Naive thymus-derived CD8-positive, alpha-beta T cell (primary cell): ENCODE results near the gene ALKBH5. TPM values are rescaled to one million over a fixed set of nuclear protein-coding genes. Genes with fewer than 3 reads are reported as not detected.

Experiments used
- polyA plus RNA-seq, 3 donors: library from polyadenylated mRNA; unstranded; fragments of 300-500 nt; fragmentation: Illumina TruSeq; gene quantifications; one replicate each; pipeline ENCODE4 v1.2.3, GENCODE V29; 2021
- total RNA-seq, 8 experiments: library from RNA in 2 of 8; stranded (reverse) in 2 of 8; gene quantifications; one replicate each; pipeline ENCODE4 v1.2.3 and lab custom pipeline; 2021 to 2026

ALKBH5 gene
- total and polyA plus RNA-seq, 5 experiments from 2014 or later = 109 to 148 (median 125) TPM

Other genes with a start within 250 kb of the ALKBH5 start
- gene TOM1L2, start 211.4 kb upstream of the ALKBH5 start, total RNA-seq = 10 to 100 TPM; 65.2 to 71.1 TPM
- gene TOM1L2, start 211.4 kb upstream of the ALKBH5 start, polyA plus RNA-seq = 10 to 100 TPM in 1 of 3 donors, 1 to 10 TPM in 2; 2.5 to 11.6 (median 7.4) TPM
- gene DRC3, start 211.0 kb upstream of the ALKBH5 start, total RNA-seq = 1 to 10 TPM; 1.1 to 1.7 TPM
- under 1 TPM in 2 of 3 donors, not detected in 1; 0.31 to 0.91 TPM for gene DRC3, start 211.0 kb upstream of the ALKBH5 start, polyA plus RNA-seq
- gene ATPAF2, start 144.7 kb upstream of the ALKBH5 start, total RNA-seq = 10 to 100 TPM; 22.0 to 28.7 TPM
- gene ATPAF2, start 144.7 kb upstream of the ALKBH5 start, polyA plus RNA-seq = 10 to 100 TPM; 15.3 to 21.8 (median 21.2) TPM
- 10 to 100 TPM; 10.4 to 10.7 TPM for gene GID4, start 144.4 kb upstream of the ALKBH5 start, total RNA-seq
- 1 to 10 TPM; 3.4 to 7.1 (median 6.0) TPM for gene GID4, start 144.4 kb upstream of the ALKBH5 start, polyA plus RNA-seq
- gene DRG2, start 95.9 kb upstream of the ALKBH5 start, total RNA-seq = 10 to 100 TPM; 48.6 to 49.4 TPM
- 10 to 100 TPM; 38.8 to 45.2 (median 45.2) TPM for gene DRG2, start 95.9 kb upstream of the ALKBH5 start, polyA plus RNA-seq
- gene MYO15A, start 75.1 kb upstream of the ALKBH5 start, total RNA-seq = 1 to 10 TPM; 1.5 to 2.0 TPM
- gene MYO15A, start 75.1 kb upstream of the ALKBH5 start, polyA plus RNA-seq = under 1 TPM; 0.13 to 0.46 (median 0.16) TPM
- gene LLGL1, start 41.8 kb downstream of the ALKBH5 start, total RNA-seq = 10 to 100 TPM; 16.8 to 17.3 TPM
- gene LLGL1, start 41.8 kb downstream of the ALKBH5 start, polyA plus RNA-seq = 1 to 10 TPM; 1.2 to 1.9 (median 1.5) TPM
- 100 to 1,000 TPM; 318 to 327 TPM for gene FLII, start 74.9 kb downstream of the ALKBH5 start, total RNA-seq
- 100 to 1,000 TPM in 2 of 3 donors, 10 to 100 TPM in 1; 81.2 to 180 (median 100) TPM for gene FLII, start 74.9 kb downstream of the ALKBH5 start, polyA plus RNA-seq
- gene MIEF2, start 76.8 kb downstream of the ALKBH5 start, total RNA-seq = 10 to 100 TPM; 16.7 to 17.4 TPM
- 10 to 100 TPM; 10.7 to 14.4 (median 10.8) TPM for gene MIEF2, start 76.8 kb downstream of the ALKBH5 start, polyA plus RNA-seq
- 10 to 100 TPM; 47.7 to 49.7 TPM for gene TOP3A, start 131.2 kb downstream of the ALKBH5 start, total RNA-seq
- 10 to 100 TPM in 2 of 3 donors, 1 to 10 TPM in 1; 9.0 to 24.9 (median 13.5) TPM for gene TOP3A, start 131.2 kb downstream of the ALKBH5 start, polyA plus RNA-seq
- gene SMCR8, start 131.5 kb downstream of the ALKBH5 start, total RNA-seq = 10 to 100 TPM; 49.4 to 51.7 TPM
- 1 to 10 TPM; 3.0 to 6.0 (median 5.3) TPM for gene SMCR8, start 131.5 kb downstream of the ALKBH5 start, polyA plus RNA-seq
- gene SHMT1, start 179.7 kb downstream of the ALKBH5 start, total RNA-seq = 10 to 100 TPM; 17.1 to 20.1 TPM
- 10 to 100 TPM; 20.5 to 35.8 (median 35.7) TPM for gene SHMT1, start 179.7 kb downstream of the ALKBH5 start, polyA plus RNA-seq
- not detected for gene EVPLL, start 193.9 kb downstream of the ALKBH5 start, total RNA-seq
- under 1 TPM in 1 of 3 donors, not detected in 2; 0.08 TPM for gene EVPLL, start 193.9 kb downstream of the ALKBH5 start, polyA plus RNA-seq